Measurements from ENCODE around the gene DCAF17.
"Not testable (repeated sequence)": the region's sequence is repeated elsewhere in the genome, so short reads cannot be mapped to it uniquely, and the experiment has no call there.

The DCAF17 gene

GRCh38 chr2:171487201-171487600 lies 53.2 kb downstream of the DCAF17 start:
- H3K9me3 Mint-ChIP-seq, result peaks cover 13% of the 10 kb centered on the region
- no peak overlapping the region for H3K27ac Mint-ChIP-seq
- intact Hi-C loops (cut with micrococcal nuclease), result no loop called here
- H3K4me1 Mint-ChIP-seq (ENCODE audit: low read depth), result no peaks in the 10 kb centered on the region
- H3K4me3 Mint-ChIP-seq, result no peak overlapping the region
- H3K36me3 Mint-ChIP-seq (ENCODE audit: low read depth), result peaks cover 30% of the 10 kb centered on the region
- no peaks in the 10 kb centered on the region for H3K27me3 Mint-ChIP-seq

GRCh38 chr2:171487803-171488259 lies 53.8 kb downstream of the DCAF17 start:
- intact Hi-C loops (cut with micrococcal nuclease), result no loop called here
- no peak overlapping the region for H3K27ac Mint-ChIP-seq

GRCh38 chr2:171490577-171490976 lies 56.6 kb downstream of the DCAF17 start:
- Mint-ChIP-seq H3K4me1 (ENCODE audit: low read depth) (no peaks in the 10 kb centered on the region), H3K4me3 (no peak overlapping the region), H3K27ac (no peak overlapping the region), H3K36me3 (ENCODE audit: low read depth) (peaks cover 11% of the 10 kb centered on the region), H3K9me3 (peaks cover 13% of the 10 kb centered on the region), H3K27me3 (no peaks in the 10 kb centered on the region)
- intact Hi-C loops (cut with micrococcal nuclease), result no loop called here

More at GRCh38 chr2:171487803-171488259, 53.8 kb downstream of the DCAF17 start:
- Mint-ChIP-seq H3K4me1 (ENCODE audit: low read depth) (no peaks in the 10 kb centered on the region), H3K9me3 (peaks cover 13% of the 10 kb centered on the region), H3K4me3 (no peak overlapping the region), H3K36me3 (ENCODE audit: low read depth) (peaks cover 24% of the 10 kb centered on the region), H3K27me3 (no peaks in the 10 kb centered on the region)

- intact Hi-C loops (cut with micrococcal nuclease), result no loop called here
- Mint-ChIP-seq H3K27me3 (no peaks in the 10 kb centered on the region), H3K9me3 (peaks cover 16% of the 10 kb centered on the region), H3K36me3 (ENCODE audit: low read depth) (peaks cover 10% of the 10 kb centered on the region), H3K4me1 (ENCODE audit: low read depth) (no peaks in the 10 kb centered on the region), H3K4me3 (no peak overlapping the region), H3K27ac (no peak overlapping the region)
Observed at GRCh38 chr2:171491292-171491691, 57.3 kb downstream of the DCAF17 start.

GRCh38 chr2:171492664-171493063 lies 58.6 kb downstream of the DCAF17 start:
- intact Hi-C loops (cut with micrococcal nuclease), result no loop called here
- peaks cover 22% of the 10 kb centered on the region for H3K9me3 Mint-ChIP-seq
- H3K36me3 Mint-ChIP-seq (ENCODE audit: low read depth), result no peaks in the 10 kb centered on the region
- H3K4me1 Mint-ChIP-seq (ENCODE audit: low read depth), result no peaks in the 10 kb centered on the region
- no peak overlapping the region for H3K27ac Mint-ChIP-seq
- H3K4me3 Mint-ChIP-seq, result no peak overlapping the region
- H3K27me3 Mint-ChIP-seq, result no peaks in the 10 kb centered on the region

- intact Hi-C loops (cut with micrococcal nuclease); H3K9me3 Mint-ChIP-seq; H3K27me3 Mint-ChIP-seq; H3K4me1 Mint-ChIP-seq (ENCODE audit: low read depth); H3K36me3 Mint-ChIP-seq (ENCODE audit: low read depth); H3K4me3 Mint-ChIP-seq; H3K27ac Mint-ChIP-seq: not testable (repeated sequence)
Observed at GRCh38 chr2:171497664-171498063, 63.6 kb downstream of the DCAF17 start.

GRCh38 chr2:171505374-171505773 lies 71.3 kb downstream of the DCAF17 start:
- intact Hi-C loops (cut with micrococcal nuclease), result no loop called here
- Mint-ChIP-seq H3K27me3 (no peaks in the 10 kb centered on the region), H3K27ac (no peak overlapping the region), H3K36me3 (ENCODE audit: low read depth) (no peaks in the 10 kb centered on the region), H3K4me3 (no peak overlapping the region), H3K9me3 (no peaks in the 10 kb centered on the region), H3K4me1 (ENCODE audit: low read depth) (peaks cover 5% of the 10 kb centered on the region)

GRCh38 chr2:171509945-171510731 lies 76.1 kb downstream of the DCAF17 start:
- no peaks in the 10 kb centered on the region for H3K36me3 Mint-ChIP-seq (ENCODE audit: low read depth)
- intact Hi-C loops (cut with micrococcal nuclease), result no loop called here
- H3K27ac Mint-ChIP-seq, result no peak overlapping the region
- H3K27me3 Mint-ChIP-seq, result no peaks in the 10 kb centered on the region
- no peaks in the 10 kb centered on the region for H3K9me3 Mint-ChIP-seq
- no peak overlapping the region for H3K4me3 Mint-ChIP-seq
- H3K4me1 Mint-ChIP-seq (ENCODE audit: low read depth), result peaks cover 33% of the 10 kb centered on the region

- Mint-ChIP-seq H3K27ac (peak overlapping the region; percentile 62), H3K4me3 (no peak overlapping the region), H3K36me3 (ENCODE audit: low read depth) (no peaks in the 10 kb centered on the region), H3K4me1 (ENCODE audit: low read depth) (peaks cover 46% of the 10 kb centered on the region), H3K27me3 (peaks cover 1% of the 10 kb centered on the region), H3K9me3 (no peaks in the 10 kb centered on the region)
- intact Hi-C loops (cut with micrococcal nuclease), result no loop called here
Observed at GRCh38 chr2:171512014-171512413, 78.0 kb downstream of the DCAF17 start.

- no peak overlapping the region for H3K4me3 Mint-ChIP-seq
- H3K36me3 Mint-ChIP-seq (ENCODE audit: low read depth), result no peaks in the 10 kb centered on the region
- intact Hi-C loops (cut with micrococcal nuclease), result no loop called here
- H3K4me1 Mint-ChIP-seq (ENCODE audit: low read depth), result peaks cover 47% of the 10 kb centered on the region
- no peaks in the 10 kb centered on the region for H3K9me3 Mint-ChIP-seq
- H3K27ac Mint-ChIP-seq, result no peak overlapping the region
- H3K27me3 Mint-ChIP-seq, result peaks cover 1% of the 10 kb centered on the region
Observed at GRCh38 chr2:171512683-171513195, 78.7 kb downstream of the DCAF17 start.

GRCh38 chr2:171513719-171514160 lies 79.7 kb downstream of the DCAF17 start:
- peaks cover 47% of the 10 kb centered on the region for H3K4me1 Mint-ChIP-seq (ENCODE audit: low read depth)
- peak overlapping the region; percentile 49 for H3K27ac Mint-ChIP-seq
- peaks cover 1% of the 10 kb centered on the region for H3K27me3 Mint-ChIP-seq
- no peaks in the 10 kb centered on the region for H3K36me3 Mint-ChIP-seq (ENCODE audit: low read depth)
- intact Hi-C loops (cut with micrococcal nuclease), result no loop called here
- H3K4me3 Mint-ChIP-seq, result peak overlapping the region; percentile 4
- no peaks in the 10 kb centered on the region for H3K9me3 Mint-ChIP-seq

- Mint-ChIP-seq H3K27me3 (peaks cover 1% of the 10 kb centered on the region), H3K36me3 (ENCODE audit: low read depth) (no peaks in the 10 kb centered on the region), H3K4me3 (no peak overlapping the region), H3K4me1 (ENCODE audit: low read depth) (peaks cover 47% of the 10 kb centered on the region), H3K27ac (peak overlapping the region; percentile 49), H3K9me3 (no peaks in the 10 kb centered on the region)
- intact Hi-C loops (cut with micrococcal nuclease), result no loop called here
Observed at GRCh38 chr2:171514908-171515582, 81.0 kb downstream of the DCAF17 start.

GRCh38 chr2:171515672-171516298 lies 81.8 kb downstream of the DCAF17 start:
- no peak overlapping the region for H3K4me3 Mint-ChIP-seq
- intact Hi-C loops (cut with micrococcal nuclease), result no loop called here
- H3K36me3 Mint-ChIP-seq (ENCODE audit: low read depth), result no peaks in the 10 kb centered on the region
- no peaks in the 10 kb centered on the region for H3K9me3 Mint-ChIP-seq
- H3K27ac Mint-ChIP-seq, result peak overlapping the region; percentile 49
- peaks cover 47% of the 10 kb centered on the region for H3K4me1 Mint-ChIP-seq (ENCODE audit: low read depth)
- H3K27me3 Mint-ChIP-seq, result peaks cover 1% of the 10 kb centered on the region

- no peak overlapping the region for H3K4me3 Mint-ChIP-seq
- no peaks in the 10 kb centered on the region for H3K9me3 Mint-ChIP-seq
- intact Hi-C loops (cut with micrococcal nuclease), result no loop called here
- H3K27ac Mint-ChIP-seq, result no peak overlapping the region
- peaks cover 1% of the 10 kb centered on the region for H3K27me3 Mint-ChIP-seq
- H3K4me1 Mint-ChIP-seq (ENCODE audit: low read depth), result peaks cover 45% of the 10 kb centered on the region
- no peaks in the 10 kb centered on the region for H3K36me3 Mint-ChIP-seq (ENCODE audit: low read depth)
Observed at GRCh38 chr2:171516793-171517192, 82.8 kb downstream of the DCAF17 start.
